ENCODE measurements around the gene IL36G.
A peak's percentile ranks its signal among the peaks of the same experiment; 100 is the strongest.
"Not testable (repeated sequence)": the region's sequence is repeated elsewhere in the genome, so short reads cannot be mapped to it uniquely, and the experiment has no call there.

IL36G gene

DNA sequence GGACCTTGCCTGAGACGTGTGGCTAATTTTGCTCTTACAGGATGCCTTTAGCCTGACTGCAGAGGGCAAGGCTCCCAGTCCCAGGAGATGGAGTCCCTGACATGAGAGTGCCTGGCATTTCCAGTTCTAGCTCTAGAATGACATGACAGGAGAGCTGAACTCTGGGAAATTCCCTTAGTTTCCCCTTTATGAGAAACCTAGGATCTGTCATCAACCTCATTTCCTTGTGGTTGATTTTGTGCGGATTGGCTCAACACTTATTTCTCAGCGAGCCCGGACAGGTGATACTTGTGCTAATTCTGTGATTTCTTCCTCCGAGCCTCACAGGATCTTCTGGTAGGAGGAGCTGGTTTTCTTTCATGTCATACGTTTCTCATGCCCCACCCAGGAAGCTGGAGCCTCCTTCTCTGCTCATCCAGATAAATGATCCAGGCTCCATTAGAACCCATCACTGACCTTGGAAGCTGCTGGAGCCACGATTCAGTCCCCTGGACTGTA lies at the start of gene IL36G:
IL36G (plus strand) TSS at position 448 of the 498 bp plus-strand sequence. CDS start 633 bp downstream, outside the sequence.
- DNase-seq = no peak

DNA sequence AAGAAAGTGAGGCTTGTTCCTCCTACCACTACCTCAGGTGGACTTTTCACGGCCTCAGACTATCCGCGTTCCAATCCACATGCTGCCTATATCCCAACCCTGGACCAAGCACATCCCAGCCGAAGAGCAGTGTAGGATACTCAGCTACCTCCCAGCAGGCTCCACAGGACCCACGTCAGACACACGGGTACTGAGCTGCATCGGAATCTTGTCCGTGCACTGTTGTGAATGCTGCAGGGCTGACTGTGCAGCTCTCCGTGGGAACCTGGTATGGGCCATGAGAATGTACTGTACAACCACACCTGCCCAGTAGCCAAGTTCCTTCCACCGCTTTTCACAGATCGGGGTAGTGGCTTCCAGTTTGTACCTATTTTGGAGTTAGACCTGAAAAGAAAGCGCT lies 44.5 kb upstream of the IL36G start:
- no peak for DNase-seq

DNA sequence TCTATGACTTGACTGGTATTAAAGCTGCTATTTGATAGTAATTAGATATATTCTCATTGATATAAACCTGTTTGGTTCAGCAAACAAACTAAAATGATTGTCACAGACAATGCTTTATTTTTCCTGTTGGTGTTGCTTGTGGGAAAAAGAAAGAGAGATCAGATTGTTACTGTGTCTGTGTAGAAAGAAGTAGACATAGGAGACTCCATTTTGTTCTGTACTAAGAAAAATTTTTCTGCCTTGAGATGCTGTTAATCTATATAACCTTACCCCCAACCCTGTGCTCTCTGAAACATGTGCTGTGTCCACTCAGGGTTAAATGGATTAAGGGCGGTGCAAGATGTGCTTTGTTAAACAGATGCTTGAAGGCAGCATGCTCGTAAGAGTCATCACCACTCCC lies 43.7 kb upstream of the IL36G start:
- DNase-seq = not testable (repeated sequence)

DNA sequence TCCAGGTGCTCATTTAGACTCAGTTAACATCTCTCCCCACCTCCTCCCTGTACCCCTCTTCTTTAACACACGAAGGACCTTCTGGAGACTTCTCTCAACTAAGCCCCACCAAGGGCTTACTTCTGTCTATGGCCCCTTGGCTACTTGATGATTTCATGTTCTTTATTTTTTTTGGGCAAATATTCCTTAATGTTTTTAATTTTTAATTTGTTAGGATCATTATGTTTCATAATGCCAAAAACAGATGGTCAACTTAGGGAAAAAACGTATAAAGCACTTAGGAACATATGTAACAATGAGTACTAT lies 40.9 kb upstream of the IL36G start:
- no peak for DNase-seq

DNA sequence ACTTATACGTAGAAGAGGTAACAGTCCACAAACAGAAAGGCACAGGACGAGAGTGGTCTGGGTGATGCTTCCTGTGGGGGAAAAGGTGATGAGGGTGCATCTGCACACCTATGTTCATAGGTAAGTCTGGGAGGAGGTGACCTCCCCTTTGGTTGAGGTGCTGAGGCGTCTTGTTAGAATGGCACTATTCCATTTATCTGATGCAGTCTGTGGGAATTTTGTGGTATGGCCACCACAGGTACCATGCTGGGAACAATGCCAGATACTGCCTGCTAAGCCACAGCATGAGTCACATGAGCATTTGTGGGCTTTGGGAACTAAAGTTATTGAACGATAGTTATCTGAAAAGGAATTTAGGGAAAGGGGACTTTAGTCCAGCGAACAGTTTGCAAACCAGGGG lies 38.9 kb upstream of the IL36G start:
- DNase-seq = peak; percentile 35

DNA sequence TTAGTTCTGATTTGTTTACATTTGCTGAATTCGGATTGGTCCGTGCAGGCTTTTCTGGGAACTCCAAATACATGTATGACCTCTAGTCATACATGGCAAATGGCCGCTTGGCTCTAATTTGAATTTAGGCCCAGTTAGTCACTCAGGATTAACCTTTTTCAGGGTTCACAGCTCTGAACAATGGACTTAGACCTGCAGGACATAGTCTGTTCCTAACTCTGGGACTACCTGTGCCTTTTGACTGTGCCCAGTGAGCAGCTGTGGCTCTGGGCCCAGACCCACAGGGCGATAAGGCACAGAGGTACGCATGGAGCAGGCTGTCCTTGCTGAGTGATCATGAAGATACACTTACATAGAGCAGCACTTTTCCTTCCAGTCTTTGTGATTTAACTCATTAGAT lies 38.4 kb upstream of the IL36G start:
- no peak for DNase-seq

DNA sequence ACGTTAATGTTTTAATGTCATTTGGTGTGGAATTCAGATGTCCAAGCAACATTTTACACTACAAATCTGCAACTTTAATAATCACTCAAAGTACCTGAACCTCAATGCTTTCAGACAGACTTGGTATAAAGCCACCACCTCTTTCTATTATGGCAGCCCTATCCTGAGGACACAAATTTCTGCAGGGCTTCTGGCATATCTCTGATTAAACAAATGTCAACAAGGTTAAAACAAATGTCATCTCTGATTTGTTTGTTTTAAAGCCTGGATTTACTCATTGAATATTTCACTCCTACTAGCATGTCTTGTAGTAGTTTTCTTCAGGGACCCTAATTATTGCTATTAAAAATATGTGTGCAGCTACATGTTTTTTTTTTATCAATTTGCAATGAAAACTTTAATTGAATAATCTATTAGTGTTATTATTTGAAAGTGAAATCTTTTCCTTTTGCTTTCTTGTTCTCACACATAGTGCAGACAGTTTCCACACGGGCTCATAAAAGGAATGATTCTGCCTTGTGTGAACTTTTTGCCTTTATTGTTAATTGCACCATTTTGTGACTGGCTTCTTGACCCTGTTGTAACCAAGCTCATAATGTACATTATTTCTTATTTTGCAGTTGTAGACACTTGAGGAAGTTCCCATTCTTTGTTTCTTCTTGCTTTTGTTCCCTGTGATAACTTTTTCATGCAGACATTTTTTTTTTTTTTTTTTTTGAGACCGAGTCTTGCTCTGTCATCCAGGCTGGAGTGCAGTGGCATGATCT lies 36.8 kb upstream of the IL36G start:
- no peak for DNase-seq

DNA sequence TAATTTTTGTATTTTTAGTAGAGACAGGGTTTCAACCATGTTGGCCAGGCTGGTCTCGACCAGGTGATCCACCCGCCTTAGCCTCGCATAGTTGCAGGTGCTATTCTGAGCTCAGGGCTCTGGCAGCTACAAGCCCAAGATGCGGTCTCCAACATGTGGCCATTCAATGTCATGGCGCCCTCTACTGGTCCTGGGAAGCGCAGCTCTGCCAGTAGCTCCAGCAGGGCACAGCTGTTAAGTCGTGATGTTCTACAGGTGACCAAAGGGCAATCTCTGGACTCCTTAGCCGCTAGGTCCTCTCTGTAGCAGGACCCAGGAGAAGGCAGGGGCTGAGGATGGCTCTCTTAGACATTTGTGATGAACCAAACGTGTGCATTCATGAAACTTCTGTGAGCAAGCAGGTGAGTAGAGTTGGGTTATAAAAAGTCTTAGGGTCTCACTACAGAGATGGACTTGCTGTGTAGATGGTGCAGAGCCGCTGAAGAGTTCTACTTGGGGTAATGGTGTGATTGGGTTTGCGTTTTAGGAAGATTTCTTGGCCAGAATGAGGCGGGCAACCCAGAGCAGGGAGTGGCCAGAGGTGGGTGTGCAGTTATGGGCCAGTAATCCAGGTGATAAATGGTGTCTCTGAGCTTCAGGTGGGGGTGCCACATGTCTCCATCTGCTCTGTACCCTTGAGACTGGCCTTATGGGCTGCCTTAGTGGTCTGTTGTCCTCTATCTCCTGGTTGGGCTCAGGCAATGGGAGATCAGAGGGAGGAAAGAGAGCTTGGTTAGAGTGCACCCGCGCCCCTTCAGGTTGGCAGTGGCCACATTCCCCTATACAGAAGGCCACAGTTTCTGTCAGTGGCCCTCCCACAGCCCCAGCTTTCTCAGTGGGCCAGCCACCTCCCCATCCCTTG lies 35.8 kb upstream of the IL36G start:
- DNase-seq = peak; percentile 94

DNA sequence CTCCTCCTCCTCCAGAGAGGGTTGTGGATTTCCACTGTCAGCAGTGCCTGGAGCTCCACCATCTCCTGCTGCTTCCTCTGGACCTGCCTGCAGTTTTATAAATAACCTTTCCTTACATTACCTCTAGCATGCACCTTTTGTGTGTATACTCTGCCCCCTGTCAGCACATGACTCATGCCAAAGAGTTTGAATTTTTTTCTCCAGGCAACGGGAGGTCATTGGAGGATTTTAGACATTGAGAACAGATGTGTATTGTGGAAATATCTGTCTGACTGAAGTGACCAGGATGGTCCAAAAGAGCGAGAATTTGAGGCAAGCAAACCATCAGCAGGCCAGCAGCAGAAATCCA lies 35.2 kb upstream of the IL36G start:
- no peak for DNase-seq

DNA sequence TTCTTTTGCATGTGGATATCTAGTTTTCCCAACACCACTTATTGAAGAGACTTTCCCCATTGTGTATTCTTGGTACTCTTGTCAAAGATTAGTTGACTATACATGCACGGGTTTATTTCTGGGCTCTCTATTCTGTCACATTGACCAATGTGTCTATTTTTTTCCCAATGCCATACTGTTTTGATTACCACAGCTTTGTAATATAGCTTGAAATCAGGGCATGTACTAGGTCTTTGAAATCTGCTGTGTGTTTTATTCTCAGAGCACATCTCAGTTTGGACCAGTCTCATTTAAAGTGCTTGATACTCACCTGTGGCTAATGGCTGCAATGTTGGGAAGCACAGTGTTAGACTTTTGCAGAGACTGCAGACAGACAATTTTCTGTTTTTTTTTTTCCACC lies 32.8 kb upstream of the IL36G start:
- no peak for DNase-seq

DNA sequence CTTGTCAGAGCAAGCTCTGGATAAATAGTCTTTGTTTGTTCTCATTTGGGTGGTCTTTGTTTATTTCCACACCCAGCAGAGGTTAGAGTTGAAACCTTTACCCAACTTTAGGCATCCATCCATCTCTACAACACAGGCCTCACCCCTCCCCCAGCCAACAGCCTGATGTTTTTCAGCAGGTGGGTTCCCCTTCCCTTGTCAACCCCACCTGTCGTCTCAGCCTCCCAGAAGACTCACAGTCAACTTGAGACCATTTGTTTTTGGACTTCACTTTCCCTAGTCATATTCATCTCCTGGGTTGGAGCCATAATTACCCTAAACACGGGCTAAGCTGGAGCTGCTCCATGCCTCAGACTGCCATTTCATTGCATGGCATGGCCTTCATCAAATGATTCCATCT lies 31.7 kb upstream of the IL36G start:
- DNase-seq = no peak

DNA sequence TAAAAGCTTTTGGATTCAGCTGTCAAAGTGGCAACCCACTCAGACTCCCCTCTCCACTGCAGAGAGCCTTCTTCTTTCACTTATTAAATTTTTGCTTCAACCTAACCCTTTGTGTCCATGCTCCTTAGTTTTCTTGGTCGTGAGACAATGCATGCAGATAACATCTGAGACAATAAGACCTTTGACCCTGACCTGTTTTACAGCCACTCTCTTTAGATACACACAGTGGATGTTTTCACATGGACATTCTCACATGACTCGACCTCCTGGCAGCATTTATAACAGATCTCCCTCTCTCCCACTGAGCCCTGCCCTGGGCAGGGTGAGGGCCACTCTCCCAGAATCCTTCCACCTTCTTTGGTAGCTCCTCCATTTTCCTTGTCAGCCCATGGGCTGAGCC lies 30.4 kb upstream of the IL36G start:
- DNase-seq = no peak

DNA sequence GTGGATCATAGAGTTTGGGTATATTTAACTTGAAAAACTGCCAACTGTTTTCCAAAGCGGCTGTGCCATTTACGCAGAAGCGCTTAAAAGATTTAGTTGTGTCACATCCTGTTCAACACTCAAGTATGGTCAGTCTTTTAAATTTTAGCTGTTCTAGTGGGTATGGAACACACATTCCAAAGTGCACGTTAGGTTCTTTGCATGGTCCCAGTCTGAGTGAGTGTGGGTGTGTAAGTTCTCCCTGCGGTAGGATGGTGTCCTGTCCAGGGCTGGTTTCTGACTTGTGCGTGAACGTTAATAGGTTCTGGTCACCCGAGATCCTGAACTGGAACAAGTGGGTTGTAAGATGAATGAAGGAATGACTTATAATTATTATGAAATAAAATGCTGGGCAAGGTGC lies 28.4 kb upstream of the IL36G start:
- DNase-seq = no peak

DNA sequence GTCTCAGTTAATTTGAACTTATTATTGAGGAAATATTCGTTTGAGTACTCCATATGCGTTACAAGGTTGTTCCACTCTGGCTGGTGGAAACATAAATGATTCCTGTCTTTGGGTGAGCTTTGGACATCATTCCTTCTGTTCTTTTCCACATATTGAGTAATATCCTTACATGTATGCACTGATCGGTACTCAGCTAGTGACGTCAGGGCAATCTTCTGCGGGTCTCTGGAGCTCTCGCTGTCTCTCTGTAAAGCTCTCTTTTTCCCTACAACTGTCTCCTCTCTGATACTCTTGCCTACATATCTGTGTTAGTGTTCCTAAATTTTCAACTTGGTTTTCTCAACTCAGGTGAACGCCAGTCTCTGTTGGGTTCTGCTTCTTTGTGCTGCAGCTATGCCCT lies 23.4 kb upstream of the IL36G start:
- DNase-seq = no peak

DNA sequence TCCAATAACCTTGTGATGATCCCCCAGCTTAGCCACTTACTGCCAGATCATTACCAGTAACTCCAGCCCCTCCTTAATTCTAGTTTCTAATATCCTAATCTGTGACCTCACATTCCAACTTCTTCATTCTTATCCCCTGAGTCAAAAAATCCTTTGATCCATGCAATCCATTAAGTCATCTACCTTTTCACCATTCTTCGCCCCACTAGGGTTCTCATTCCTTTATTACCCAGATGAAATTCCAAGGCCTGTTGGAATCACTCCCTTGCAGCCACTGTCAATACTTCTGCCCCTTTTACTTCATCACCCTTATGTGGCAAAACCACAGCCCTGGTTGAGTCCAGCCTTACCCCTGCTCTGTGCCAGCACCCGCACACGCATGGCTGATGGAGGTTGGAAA lies 20.3 kb upstream of the IL36G start:
- DNase-seq = no peak

DNA sequence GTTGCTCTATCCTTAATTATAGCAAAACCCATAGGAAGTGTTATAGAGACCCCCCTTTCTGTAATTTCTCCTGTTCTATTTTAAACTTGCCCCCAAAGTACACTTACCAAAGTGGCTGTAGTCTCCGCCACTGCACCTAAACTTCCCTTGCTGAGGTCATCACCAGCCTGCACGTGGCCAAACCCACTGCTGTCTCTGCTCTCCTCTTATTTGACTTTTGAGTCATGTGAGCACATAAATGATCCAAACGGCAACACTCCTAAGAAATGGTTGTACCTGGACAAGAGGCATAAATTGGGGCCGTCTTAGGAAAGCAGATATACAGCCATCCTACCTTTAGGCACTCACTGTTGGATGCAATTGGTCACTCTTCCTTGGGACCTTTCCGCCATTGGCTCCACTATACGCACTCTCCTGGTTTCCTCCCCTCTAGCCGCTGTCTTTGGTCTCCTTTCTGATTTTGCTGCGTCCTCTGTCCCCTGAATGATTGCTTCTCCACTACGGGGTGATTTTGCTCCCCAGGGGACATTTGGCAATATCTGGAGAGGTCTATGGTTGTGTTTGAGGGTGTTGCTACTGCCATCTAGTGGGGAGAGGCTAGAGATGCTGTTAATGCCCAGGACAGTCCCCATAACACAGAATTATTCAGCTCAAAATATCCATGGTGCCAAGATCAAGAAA lies 19.2 kb upstream of the IL36G start:
- DNase-seq = peak; percentile 83

DNA sequence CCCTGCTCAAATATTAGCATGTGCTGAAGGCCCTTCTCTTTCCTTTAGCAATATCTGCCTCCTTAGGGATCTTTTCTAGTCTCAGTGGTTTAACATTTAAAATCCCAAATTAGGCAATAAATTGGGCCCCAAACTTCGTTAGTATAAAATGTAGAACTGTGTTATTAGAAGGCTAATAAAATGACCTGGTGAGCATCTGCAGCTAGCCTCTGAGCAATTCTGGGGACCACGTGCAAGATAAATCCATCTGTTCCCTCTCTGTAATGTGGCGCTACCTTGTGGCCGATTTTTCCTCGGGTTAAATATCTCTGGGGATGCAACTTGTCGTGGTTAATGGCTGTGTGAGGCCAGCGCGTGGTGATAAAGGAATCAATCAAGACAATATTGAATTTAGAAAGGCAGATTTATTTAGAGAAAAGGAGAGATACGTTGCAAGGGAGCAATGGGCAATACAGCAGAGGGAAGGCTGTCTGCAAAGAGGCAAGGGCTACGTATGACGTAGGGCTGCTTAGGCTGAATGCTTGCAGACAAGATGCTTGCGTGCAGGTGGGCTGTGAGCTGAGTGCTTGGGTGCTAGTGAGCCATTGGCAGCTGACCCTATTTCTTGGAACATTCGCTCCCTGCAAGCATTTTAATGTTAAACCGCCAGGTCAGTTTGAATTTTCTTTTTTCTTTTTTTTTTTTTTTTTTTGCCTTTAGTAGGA lies 18.5 kb upstream of the IL36G start:
- DNase-seq = peak; percentile 60

DNA sequence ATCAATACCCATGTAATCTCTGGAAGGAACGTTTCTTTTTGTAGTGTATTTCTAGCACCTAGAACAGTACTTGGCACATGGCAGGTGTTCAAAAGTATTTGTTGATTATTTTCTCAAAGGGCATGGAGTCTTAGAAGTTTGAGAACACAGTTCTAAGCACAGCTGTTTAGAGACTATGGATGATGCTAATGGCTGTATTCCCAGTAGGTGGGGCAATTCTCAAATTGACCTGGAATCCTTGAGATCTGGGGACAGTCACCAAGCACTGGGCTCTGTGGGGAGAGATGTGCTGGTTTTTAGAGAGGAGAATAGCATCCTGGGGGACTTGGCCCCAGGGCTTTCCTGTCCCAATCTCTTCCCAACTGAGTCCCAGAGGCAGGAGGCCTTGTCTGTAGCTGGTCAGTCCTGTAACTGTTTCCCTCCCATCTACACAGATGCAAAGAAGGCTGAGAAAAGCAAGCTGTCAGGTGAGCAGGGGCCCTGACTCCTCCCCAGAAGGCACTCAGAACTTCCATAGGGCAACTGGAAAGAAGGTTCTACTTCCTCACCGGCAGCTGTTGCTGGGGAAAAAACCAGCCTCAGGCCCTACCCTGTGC lies 17.5 kb upstream of the IL36G start:
- no peak for DNase-seq

DNA sequence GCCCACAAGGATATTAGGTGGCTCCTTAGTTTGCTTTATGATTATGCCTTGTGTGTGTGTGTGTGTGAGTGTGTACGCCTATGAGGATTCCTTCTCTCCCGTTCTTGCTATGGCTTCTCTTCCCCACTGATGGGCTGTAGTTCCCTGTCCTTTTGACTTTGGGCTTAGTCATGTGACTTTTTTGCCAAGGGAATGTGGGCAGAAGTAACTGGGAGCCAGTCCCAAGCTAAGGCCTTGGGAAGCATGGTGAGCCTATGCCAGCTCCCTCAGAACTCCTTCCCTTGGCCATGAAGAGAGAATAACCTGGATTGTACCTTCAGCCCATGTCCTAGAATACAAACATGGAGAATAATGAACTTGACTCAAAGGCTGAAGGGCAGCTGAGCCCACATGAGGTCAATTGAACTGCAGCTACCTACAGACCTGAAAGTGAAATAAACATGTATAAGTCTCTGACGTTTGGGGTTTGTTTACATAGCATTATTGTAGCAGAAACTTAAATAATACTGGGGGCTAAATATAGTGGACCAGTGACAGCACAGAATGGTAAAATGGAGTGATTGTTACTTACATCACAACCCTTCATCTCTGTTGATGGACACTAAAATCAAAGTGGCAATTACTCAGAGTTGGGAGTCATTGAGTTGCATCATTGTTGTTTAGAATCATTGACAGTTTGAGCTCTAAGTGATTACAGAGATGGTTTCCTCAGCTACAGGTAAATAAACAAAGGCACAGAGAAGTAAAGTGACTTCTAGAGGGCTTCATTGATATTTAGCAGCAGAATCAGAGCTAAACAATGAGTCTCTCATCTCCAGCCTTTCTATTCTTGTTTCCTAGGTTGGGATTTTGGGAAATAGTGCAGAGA lies 15.3 kb upstream of the IL36G start:
- no peak for DNase-seq

DNA sequence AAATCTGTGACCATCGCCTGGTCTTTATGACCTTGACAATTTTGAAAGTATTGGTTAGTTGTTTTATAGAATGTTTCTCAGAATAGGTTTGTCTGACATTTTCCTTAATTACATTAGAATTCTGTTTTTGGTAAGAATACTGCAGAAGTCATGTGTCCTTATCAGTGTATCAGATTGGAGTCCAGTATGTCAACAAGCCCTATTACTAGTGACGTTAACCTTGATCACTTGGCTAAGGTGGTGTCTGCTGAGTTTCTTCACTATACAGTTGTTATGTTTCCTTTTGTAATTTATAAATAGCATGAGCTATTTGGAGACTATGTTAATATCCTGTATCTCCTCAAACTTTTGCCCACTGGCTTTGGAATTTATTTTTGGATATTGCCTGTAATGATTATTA lies 10.8 kb upstream of the IL36G start:
- DNase-seq = no peak

DNA sequence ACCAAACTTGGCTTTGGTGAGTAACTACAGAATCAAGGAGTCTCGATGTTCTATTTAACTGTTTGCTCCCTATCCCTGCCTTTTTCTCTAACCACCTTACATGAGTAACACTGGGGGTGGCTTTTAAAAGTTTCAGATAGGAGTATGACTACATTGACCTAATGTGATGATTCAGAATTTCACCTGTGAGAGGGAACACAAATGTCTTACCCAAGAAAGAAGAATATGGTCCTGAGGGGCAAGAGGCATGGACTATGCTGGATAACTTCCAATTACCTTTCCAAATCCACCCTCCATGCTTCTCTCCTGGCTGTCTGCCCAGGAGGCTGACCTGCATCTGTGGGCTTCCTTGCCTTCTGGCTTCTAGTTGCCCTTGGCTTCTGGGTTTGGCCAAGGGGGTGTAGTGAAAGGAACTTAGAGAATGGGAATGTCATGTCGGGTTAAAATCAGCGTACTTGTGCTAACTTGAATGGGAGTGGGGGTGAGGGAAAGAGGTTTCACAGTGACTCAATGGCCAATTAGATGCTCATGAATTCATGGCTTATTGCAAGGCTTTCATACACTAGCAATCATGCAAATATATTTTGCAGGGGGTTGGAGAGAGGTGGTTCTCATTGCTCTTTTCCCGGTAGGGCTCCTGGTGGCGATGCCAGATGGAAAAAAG lies 5.3 kb upstream of the IL36G start:
- no peak for DNase-seq
